HEK293 (cell line): ENCODE results near the gene SLC34A3.

Experiments
- GLIS1 ChIP-seq: fragments of 450-650 bp; formaldehyde crosslinking; IDR thresholded peaks from 2 replicates; pipeline ENCODE4 v1.5.1; 2016; ENCODE audit warnings: missing biosample characterization, missing genetic modification characterization
- GLIS2 ChIP-seq: fragments of 450-650 bp; formaldehyde crosslinking; IDR thresholded peaks from 2 replicates; pipeline ENCODE4 v1.5.1; 2016; ENCODE audit warnings: missing biosample characterization, missing genetic modification characterization
- HIC1 ChIP-seq: fragments of 450-650 bp; formaldehyde crosslinking; IDR thresholded peaks from 2 replicates; pipeline ENCODE4 v1.5.1; 2016; ENCODE audit warnings: missing biosample characterization, missing genetic modification characterization
- INSM2 ChIP-seq: fragments of 450-650 bp; formaldehyde crosslinking; IDR thresholded peaks from 2 replicates; pipeline ENCODE4 v1.5.1; 2016; ENCODE audit warnings: missing biosample characterization, missing genetic modification characterization
- PATZ1 ChIP-seq: fragments of 450-650 bp; formaldehyde crosslinking; IDR thresholded peaks from 2 replicates; pipeline ENCODE4 v1.5.1; 2016; ENCODE audit warnings: missing biosample characterization, missing genetic modification characterization
- SALL2 ChIP-seq: fragments of 450-650 bp; formaldehyde crosslinking; IDR thresholded peaks from 2 replicates; pipeline ENCODE4 v1.5.0; 2017; ENCODE audit warnings: missing biosample characterization, mild to moderate bottlenecking, missing genetic modification characterization, borderline replicate concordance
- SCRT1 ChIP-seq: fragments of 450-650 bp; formaldehyde crosslinking; IDR thresholded peaks from 2 replicates; pipeline ENCODE4 v1.5.1; 2016; ENCODE audit warnings: missing biosample characterization, missing genetic modification characterization, borderline replicate concordance
- ZBTB20 ChIP-seq: fragments of 450-650 bp; formaldehyde crosslinking; IDR thresholded peaks from 2 replicates; pipeline ENCODE4 v1.5.1; 2016; ENCODE audit warnings: missing biosample characterization, missing genetic modification characterization
- ZIC2 ChIP-seq: fragments of 450-650 bp; formaldehyde crosslinking; IDR thresholded peaks from 2 replicates; pipeline ENCODE4 v1.5.1; 2016; ENCODE audit warnings: missing biosample characterization, missing genetic modification characterization
- ZNF10 ChIP-seq: fragments of 450-650 bp; formaldehyde crosslinking; IDR thresholded peaks from 2 replicates; pipeline ENCODE4 v1.5.1; 2017; ENCODE audit warnings: missing biosample characterization, missing genetic modification characterization
- ZNF140 ChIP-seq: fragments of 450-650 bp; formaldehyde crosslinking; IDR thresholded peaks from 2 replicates; pipeline ENCODE4 v1.5.1; 2016; ENCODE audit warnings: missing biosample characterization, missing genetic modification characterization
- ZNF223 ChIP-seq: fragments of 450-650 bp; formaldehyde crosslinking; IDR thresholded peaks from 2 replicates; pipeline ENCODE4 v1.5.1; 2016; ENCODE audit warnings: missing biosample characterization, missing genetic modification characterization
- ZNF26 ChIP-seq: fragments of 450-650 bp; formaldehyde crosslinking; IDR thresholded peaks from 2 replicates; pipeline ENCODE4 v1.5.1; 2016; ENCODE audit warnings: missing biosample characterization, missing genetic modification characterization
- ZNF350 ChIP-seq: fragments of 450-650 bp; formaldehyde crosslinking; IDR thresholded peaks from 2 replicates; pipeline ENCODE4 v1.5.0; 2017; ENCODE audit warnings: missing biosample characterization, mild to moderate bottlenecking, missing genetic modification characterization
- ZNF544 ChIP-seq: fragments of 450-650 bp; formaldehyde crosslinking; IDR thresholded peaks from 2 replicates; pipeline ENCODE4 v1.5.0; 2017; ENCODE audit warnings: missing biosample characterization, missing genetic modification characterization
- ZNF561 ChIP-seq: fragments of 450-650 bp; IDR thresholded peaks from 2 replicates; pipeline ENCODE4 v1.5.1; 2018; ENCODE audit warnings: missing biosample characterization, missing genetic modification characterization, borderline replicate concordance
- ZNF623 ChIP-seq: fragments of 450-650 bp; formaldehyde crosslinking; IDR thresholded peaks from 2 replicates; pipeline ENCODE4 v1.5.1; 2016; ENCODE audit warnings: missing biosample characterization, missing genetic modification characterization
- ZNF645 ChIP-seq: fragments of 450-650 bp; formaldehyde crosslinking; IDR thresholded peaks from 2 replicates; pipeline ENCODE4; 2016; ENCODE audit warnings: missing biosample characterization, missing genetic modification characterization
- ZNF843 ChIP-seq: fragments of 450-650 bp; formaldehyde crosslinking; IDR thresholded peaks from 2 replicates; pipeline ENCODE4 v1.5.1; 2016; ENCODE audit warnings: missing biosample characterization, missing genetic modification characterization

SLC34A3 gene

GRCh38 chr9:137236936-137237421 lies 6.3 kb downstream of the SLC34A3 start (continued):
- TF ChIP-seq GLIS2 (tag by site-specific recombination) (peak; percentile 75), ZIC2 (tag by site-specific recombination) (peak; percentile 90), ZNF26 (no peak), PATZ1 (peak; percentile 31; the same call in 1 of the 2 replicates), SALL2 (tag by site-specific recombination) (no peak), ZNF350 (tag by site-specific recombination) (no peak), INSM2 (tag by site-specific recombination) (no peak), ZNF843 (0 out of 2 replicates have a peak, but pooled peaks have one; percentile 7), ZBTB20 (tag by site-specific recombination) (0 out of 2 replicates have a peak, but pooled peaks have one; percentile 2), ZNF561 (tag by site-specific recombination) (no peak), ZNF140 (tag by site-specific recombination) (no peak), ZNF623 (tag by site-specific recombination) (no peak), ZNF645 (tag by site-specific recombination) (0 out of 2 replicates have a peak, but pooled peaks have one; percentile 4), HIC1 (tag by site-specific recombination) (peak; percentile 60; the same call in 1 of the 2 replicates), ZNF223 (tag by site-specific recombination) (no peak), ZNF544 (tag by site-specific recombination) (no peak), ZNF10 (tag by site-specific recombination) (no peak), SCRT1 (tag by site-specific recombination) (no peak), GLIS1 (tag by site-specific recombination) (peak; percentile 97)
